PC-9 (cell line): Measurements from ENCODE around the gene KRTAP5-6. TPM values are rescaled to one million over a fixed set of nuclear protein-coding genes. Genes with fewer than 3 reads are reported as not detected.

Source experiments
- BruUV-seq: library from RNA; stranded (reverse); fragments of 400-500 nt; replicated peaks from 2 replicates; lab custom pipeline; 2021; lab: Mats Ljungman, UMichigan
- CTCF ChIA-PET: fragments of 300-600 bp; sonication (Branson Sonifier 250); formaldehyde crosslinking; loops from one replicate; lab custom pipeline; 2022; ENCODE audit warnings: antibody characterized with exemption; lab: Charles Lee
- POLR2A ChIA-PET: fragments of 300-600 bp; sonication (Branson Sonifier 250); formaldehyde crosslinking; loops from one replicate; lab custom pipeline; 2022; ENCODE audit warnings: antibody characterized with exemption; ENCODE audit not compliant: unreplicated experiment; lab: Charles Lee
- DNase-seq, 2 experiments: peaks; one replicate each; pipeline versions ENCODE4 v3.0.0 to v3.0.0-alpha.2; 2015 to 2022; ENCODE audit warnings: mixed read lengths in 1 of 2
- H2AFZ ChIP-seq: fragments of 200-600 bp; sonication (generic); 2 replicates; pipeline ENCODE4 v1.8.1; 2017; ENCODE audit warnings: antibody characterized with exemption
- H3F3A ChIP-seq: fragments of 200-600 bp; sonication (generic); 2 replicates; pipeline ENCODE4 v1.8.1; 2017; ENCODE audit warnings: antibody characterized with exemption, mild to moderate bottlenecking, low read depth; ENCODE audit not compliant: insufficient read depth
- H3K27ac ChIP-seq: fragments of 200-600 bp; sonication (generic); 2 replicates; pipeline ENCODE4 v1.6.1; 2016; ENCODE audit warnings: mixed run types
- H3K27me3 ChIP-seq: fragments of 200-600 bp; sonication (generic); 2 replicates; pipeline ENCODE4 v1.6.1; 2016; ENCODE audit warnings: low read depth, mixed run types; ENCODE audit not compliant: insufficient read depth
- H3K36me3 ChIP-seq: fragments of 200-600 bp; sonication (generic); 2 replicates; pipeline ENCODE4 v1.6.1; 2016; ENCODE audit warnings: low read depth, mixed run types
- H3K4me1 ChIP-seq: fragments of 200-600 bp; sonication (generic); replicated peaks from 2 replicates; pipeline ENCODE4 v1.6.1; 2016; ENCODE audit warnings: mixed run types; ENCODE audit not compliant: insufficient read depth
- H3K4me2 ChIP-seq: fragments of 200-600 bp; sonication (generic); 2 replicates; pipeline ENCODE4 v1.6.1; 2017; ENCODE audit warnings: mixed run types
- H3K4me3 ChIP-seq: fragments of 200-600 bp; sonication (generic); 2 replicates; pipeline ENCODE4 v1.6.1; 2016; ENCODE audit warnings: mixed run types
- H3K79me2 ChIP-seq: fragments of 200-600 bp; sonication (generic); 2 replicates; pipeline ENCODE4 v1.6.1; 2017; ENCODE audit warnings: low read depth, mixed run types
- H3K9me2 ChIP-seq: fragments of 200-600 bp; sonication (generic); 2 replicates; pipeline ENCODE4 v1.8.1; 2017; ENCODE audit warnings: mild to moderate bottlenecking; ENCODE audit not compliant: insufficient read depth
- H3K9me3 ChIP-seq: fragments of 200-600 bp; sonication (generic); 2 replicates; pipeline ENCODE4 v1.8.1; 2016; ENCODE audit warnings: low read depth; ENCODE audit not compliant: insufficient read depth
- H4K20me1 ChIP-seq: fragments of 200-600 bp; sonication (generic); 2 replicates; pipeline ENCODE4 v1.8.1; 2017; ENCODE audit not compliant: insufficient read depth
- CTCF ChIP-seq: fragments of 200-600 bp; sonication (generic); conservative IDR thresholded peaks from 2 replicates; pipeline ENCODE4 v1.6.1; 2017; ENCODE audit warnings: mixed run types, antibody characterized with exemption, mild to moderate bottlenecking, moderate library complexity
- EZH2 ChIP-seq: fragments of 200-600 bp; sonication (generic); IDR thresholded peaks from 2 replicates; pipeline ENCODE4 v1.8.0; 2017; ENCODE audit warnings: antibody characterized with exemption, low read depth
- intact Hi-C: fragments of 100-400 bp; cut with micrococcal nuclease; formaldehyde crosslinking; loops from one replicate; pipeline ENCODE4 v1.10.0; 2022; ENCODE audit not compliant: unreplicated experiment
- total RNA-seq: library from RNA; stranded (reverse); gene quantifications from 2 replicates; pipeline ENCODE4 v1.2.3, GENCODE V29; 2021

Gene KRTAP5-6
- total RNA-seq, 1 experiment from 2014 or later = not detected

DNA sequence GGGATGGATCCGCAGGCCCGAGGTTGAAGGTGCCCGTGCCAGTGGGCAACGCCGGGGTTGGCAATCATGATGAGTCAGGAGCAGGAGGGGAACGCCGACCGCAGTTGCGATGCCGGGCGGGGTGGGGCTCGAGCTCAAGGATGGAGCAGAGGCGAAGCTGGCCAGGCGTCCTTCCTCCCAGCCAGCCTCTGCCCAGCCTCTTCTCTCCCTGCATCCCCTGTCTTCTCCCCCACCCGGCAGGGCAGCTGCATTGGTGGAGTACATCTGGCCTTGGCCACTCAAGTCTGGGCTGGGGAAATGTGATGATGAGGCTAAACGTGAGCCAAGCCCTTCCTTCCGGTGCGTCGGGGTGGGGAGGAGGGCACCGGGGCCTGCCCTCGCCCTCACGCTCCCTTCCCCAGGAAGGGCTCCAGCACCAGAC is 49.5 kb downstream of the KRTAP5-6 start:
- ChIA-PET POLR2A (no interaction called here), CTCF (no interaction called here)
- BruUV-seq = no TSS peak
- no peaks in the 10 kb centered on the region for H3K9me3 ChIP-seq
- H3K27me3 ChIP-seq = no peaks in the 10 kb centered on the region
- no peak overlapping the region for H2AFZ ChIP-seq
- H4K20me1 ChIP-seq = no peaks in the 10 kb centered on the region
- H3K4me2 ChIP-seq = no peak overlapping the region
- H3K4me1 ChIP-seq = no peaks in the 10 kb centered on the region
- peaks cover 16% of the 10 kb centered on the region for H3F3A ChIP-seq
- H3K79me2 ChIP-seq = no peaks in the 10 kb centered on the region
- no peaks in the 10 kb centered on the region for H3K36me3 ChIP-seq
- no peak overlapping the region for H3K4me3 ChIP-seq
- no peak for DNase-seq
- H3K9me2 ChIP-seq = no peaks in the 10 kb centered on the region
- TF ChIP-seq CTCF (no peak), EZH2 (no peak)
- intact Hi-C loops = no loop called here
- H3K27ac ChIP-seq = no peak overlapping the region

DNA sequence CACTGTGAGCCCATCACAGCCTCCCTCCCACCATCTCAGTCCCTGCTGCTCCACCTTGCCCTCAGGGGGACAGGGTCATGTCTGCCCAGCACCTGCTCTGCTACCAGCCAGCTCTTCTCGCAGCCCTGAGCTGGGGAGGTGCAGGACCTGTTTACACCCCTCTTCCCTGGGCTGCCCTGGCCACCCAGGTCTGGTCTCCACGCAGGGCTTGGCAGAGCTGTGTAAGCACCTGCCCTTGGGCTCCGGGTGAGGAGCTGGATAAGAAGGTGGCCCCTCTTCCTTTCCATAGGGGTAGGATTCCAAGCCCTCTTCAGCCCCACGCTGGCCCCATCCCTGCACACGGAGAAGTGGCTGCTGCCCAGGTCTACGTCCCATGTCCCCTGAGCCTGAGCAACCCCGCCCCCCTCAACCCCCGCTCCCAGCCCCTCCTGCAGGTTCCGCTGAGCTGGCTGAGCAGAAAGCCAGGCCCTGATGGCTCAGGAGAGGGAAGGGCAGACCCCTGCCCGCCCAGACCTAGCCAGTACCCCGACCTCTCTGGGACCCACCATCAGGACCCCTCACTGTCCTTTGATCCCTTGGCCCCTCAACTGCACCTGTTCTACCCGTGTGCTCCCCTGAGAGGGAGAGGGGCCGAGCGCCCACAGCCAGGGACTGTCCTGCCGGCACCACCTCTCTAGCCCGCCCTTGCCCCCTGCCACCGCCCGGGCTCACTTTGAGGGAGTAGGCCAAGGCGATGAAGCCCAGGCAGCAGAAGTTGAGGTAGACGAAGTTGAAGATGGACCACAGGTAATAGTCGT is 50.2 kb downstream of the KRTAP5-6 start:
- Histone ChIP-seq H3K4me2 (no peak overlapping the region), H3K9me3 (no peaks in the 10 kb centered on the region), H3K4me3 (no peak overlapping the region), H2AFZ (no peak overlapping the region), H3K4me1 (no peaks in the 10 kb centered on the region), H3K9me2 (no peaks in the 10 kb centered on the region), H3K36me3 (no peaks in the 10 kb centered on the region), H3K27me3 (no peaks in the 10 kb centered on the region), H3F3A (peaks cover 16% of the 10 kb centered on the region), H3K79me2 (no peaks in the 10 kb centered on the region), H3K27ac (no peak overlapping the region), H4K20me1 (no peaks in the 10 kb centered on the region)
- ChIA-PET CTCF (no interaction called here), POLR2A (no interaction called here)
- intact Hi-C loops = no loop called here
- TF ChIP-seq CTCF (no peak), EZH2 (no peak)
- DNase-seq = no peak
- no TSS peak for BruUV-seq

Other genes with a start within 250 kb of the KRTAP5-6 start
- gene MOB2, start 210.4 kb upstream of the KRTAP5-6 start, total RNA-seq = 19.1 and 21.8 TPM in 2 replicates
- 2.6 and 4.2 TPM in 2 replicates for gene DUSP8, start 124.9 kb upstream of the KRTAP5-6 start, total RNA-seq
- gene KRTAP5-1, start 111.9 kb upstream of the KRTAP5-6 start, total RNA-seq = not detected in 2 replicates
- gene KRTAP5-2, start 98.9 kb upstream of the KRTAP5-6 start, total RNA-seq = not detected in 2 replicates
- gene KRTAP5-3, start 88.7 kb upstream of the KRTAP5-6 start, total RNA-seq = not detected in 2 replicates
- gene KRTAP5-4, start 75.1 kb upstream of the KRTAP5-6 start, total RNA-seq = not detected in 2 replicates
- gene KRTAP5-5, start 67.4 kb upstream of the KRTAP5-6 start, total RNA-seq = not detected in 2 replicates
- 4.2 and 5.5 TPM in 2 replicates for gene IFITM10, start 53.4 kb downstream of the KRTAP5-6 start, total RNA-seq
- 735 and 993 TPM in 2 replicates for gene CTSD, start 66.7 kb downstream of the KRTAP5-6 start, total RNA-seq
- 8.9 and 12.1 TPM in 2 replicates for gene SYT8, start 137.8 kb downstream of the KRTAP5-6 start, total RNA-seq
- 4.9 and 7.8 TPM in 2 replicates for gene TNNI2, start 141.8 kb downstream of the KRTAP5-6 start, total RNA-seq
- 2.5 and 2.6 TPM in 2 replicates for gene LSP1, start 155.9 kb downstream of the KRTAP5-6 start, total RNA-seq
- gene PRR33, start 194.7 kb downstream of the KRTAP5-6 start, total RNA-seq = not detected in 2 replicates
- gene TNNT3, start 222.5 kb downstream of the KRTAP5-6 start, total RNA-seq = 0.60 TPM in 1 of 2 replicates, not detected in the other